ENCODE results near the gene OPA1.

GRCh38 chr3:193640165-193640715 lies 47.2 kb downstream of the OPA1 start:
- TF ChIP-seq CTCF (IDR thresholded peaks at IDR 0.05) (no peak), POLR2A (IDR thresholded peaks at IDR 0.05) (no peak)

All from esophagus squamous epithelium (tissue), 4 donors.